DOHH2 (cell line): ENCODE measurements around the gene FKBP1A.

Experiments
- CTCF ChIP-seq: fragments of 200-600 bp; sonication (generic); IDR thresholded peaks from one replicate; pipeline ENCODE4 v1.5.1; 2014; ENCODE audit warnings: antibody characterized with exemption, mild to moderate bottlenecking, low read depth, low read length; ENCODE audit not compliant: poor library complexity, severe bottlenecking
- EZH2phosphoT487 ChIP-seq: fragments of 200-600 bp; sonication (generic); IDR thresholded peaks from 2 replicates; pipeline ENCODE4 v1.6.1; 2017; ENCODE audit warnings: borderline replicate concordance, mild to moderate bottlenecking, antibody characterized with exemption, low read length, moderate library complexity, mixed read lengths

DNA sequence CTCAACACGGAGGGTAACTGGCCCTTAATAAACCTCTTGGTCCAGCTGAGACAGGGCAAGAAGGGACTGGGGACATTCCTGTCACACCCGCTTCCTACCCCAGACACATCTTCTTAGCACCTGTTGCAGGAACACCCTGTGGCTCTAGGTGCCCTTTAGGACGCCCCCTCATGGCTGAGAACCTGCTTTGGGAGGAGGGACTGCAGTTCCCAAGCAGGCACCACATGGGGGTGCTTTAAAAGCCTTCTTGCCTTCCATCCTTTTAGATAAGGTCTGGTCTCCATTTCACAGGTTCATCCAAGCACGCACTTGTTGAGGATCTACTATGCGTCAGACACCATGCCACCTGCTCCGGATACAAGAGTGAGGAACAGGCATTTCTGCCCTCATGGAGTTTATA, 47.2 kb upstream of the FKBP1A start:
- peak; percentile 98 for TF ChIP-seq CTCF
- no peak for TF ChIP-seq EZH2phosphoT487
